Measurements from ENCODE around the gene TCF4. TPM values are rescaled to one million over a fixed set of nuclear protein-coding genes. Genes with fewer than 3 reads are reported as not detected.

TCF4 gene
- total RNA-seq, 1 experiment from 2014 or later, result 104 TPM

- Mint-ChIP-seq H3K27ac (no peak overlapping the region), H3K36me3 (no peaks in the 10 kb centered on the region), H3K9me3 (no peaks in the 10 kb centered on the region), H3K27me3 (ENCODE audit: low read depth) (no peaks in the 10 kb centered on the region), H3K4me3 (no peak overlapping the region), H3K4me1 (peaks cover 86% of the 10 kb centered on the region)
- no peak for TF ChIP-seq NFYB (CRISPR knock-in tag; conservative IDR thresholded peaks at IDR 0.05; ENCODE audit: low read depth)
- TF ChIP-seq ZNF281 (CRISPR knock-in tag; IDR thresholded peaks at IDR 0.05), result no peak
- TF ChIP-seq ZBTB21 (CRISPR knock-in tag; IDR thresholded peaks at IDR 0.05; ENCODE audit: borderline replicate concordance), result no peak
- no peak for TF ChIP-seq ZNF671 (CRISPR knock-in tag; IDR thresholded peaks at IDR 0.05)
- no peak for TF ChIP-seq OVOL2 (CRISPR knock-in tag; IDR thresholded peaks at IDR 0.05; ENCODE audit: borderline replicate concordance)
- no peak for TF ChIP-seq PRRX2 (CRISPR knock-in tag; IDR thresholded peaks at IDR 0.05)
- TF ChIP-seq ARID4B (CRISPR knock-in tag; IDR thresholded peaks at IDR 0.05; ENCODE audit: borderline replicate concordance), result no peak
- TF ChIP-seq FOXP4 (CRISPR knock-in tag; IDR thresholded peaks at IDR 0.05), result no peak
- CTCF ChIA-PET, result no interaction called here
- DNase-seq (ENCODE audit: low spot score) (no peak), ATAC-seq (no peak)
- POLR2A ChIA-PET, result no interaction called here
Observed at GRCh38 chr18:55504808-55505207, 83.2 kb downstream of the TCF4 start.

DNA sequence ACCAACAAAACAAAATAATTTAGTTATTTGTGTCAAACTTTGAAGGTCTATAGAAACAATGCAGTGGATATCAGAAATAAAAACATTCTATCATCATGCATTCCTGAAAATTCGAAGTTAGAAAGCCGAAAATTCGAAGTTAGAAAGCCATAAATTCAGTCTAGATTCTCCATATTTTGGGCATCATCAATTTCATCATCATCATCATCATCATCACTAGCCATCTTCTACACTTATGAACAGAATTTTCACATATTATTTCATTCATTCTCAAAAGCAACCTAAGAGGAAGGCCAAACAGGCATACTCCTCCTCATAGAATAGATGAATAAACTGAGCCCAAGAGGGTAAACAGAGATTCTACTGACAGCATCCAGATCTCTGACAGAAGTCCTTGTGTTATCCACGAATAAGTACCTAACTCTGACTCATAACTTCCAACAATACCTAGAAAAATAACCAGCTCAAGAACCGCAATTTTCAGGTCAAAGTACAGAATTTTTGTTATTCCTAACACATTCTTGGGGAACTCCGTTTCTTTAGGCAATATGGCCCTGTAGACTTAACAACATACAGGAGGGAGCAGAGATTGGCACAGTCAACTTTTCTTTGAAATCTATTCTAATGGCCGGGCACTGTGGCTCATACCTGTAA lies 84.7 kb downstream of the TCF4 start:
- Mint-ChIP-seq H3K36me3 (no peaks in the 10 kb centered on the region), H3K27ac (peak overlapping the region; percentile 55), H3K27me3 (ENCODE audit: low read depth) (no peaks in the 10 kb centered on the region), H3K4me1 (peaks cover 85% of the 10 kb centered on the region), H3K4me3 (no peak overlapping the region), H3K9me3 (no peaks in the 10 kb centered on the region)
- ATAC-seq (no peak), DNase-seq (ENCODE audit: low spot score) (no peak)
- TF ChIP-seq ZNF219 (CRISPR knock-in tag; IDR thresholded peaks at IDR 0.05; ENCODE audit: borderline replicate concordance) (no peak), ETV6 (CRISPR knock-in tag; IDR thresholded peaks at IDR 0.05) (no peak), SMAD3 (CRISPR knock-in tag; IDR thresholded peaks at IDR 0.05; ENCODE audit: borderline replicate concordance) (no peak), GABPB1 (CRISPR knock-in tag; IDR thresholded peaks at IDR 0.05) (no peak), ZNF416 (CRISPR knock-in tag; IDR thresholded peaks at IDR 0.05) (no peak), TEAD1 (CRISPR knock-in tag; IDR thresholded peaks at IDR 0.05) (no peak), NFE2L1 (CRISPR knock-in tag; IDR thresholded peaks at IDR 0.05) (no peak), IRF1 (CRISPR knock-in tag; IDR thresholded peaks at IDR 0.05) (no peak), ATF1 (CRISPR knock-in tag; IDR thresholded peaks at IDR 0.05) (no peak)
- TF ChIP-seq, protein P1, sequence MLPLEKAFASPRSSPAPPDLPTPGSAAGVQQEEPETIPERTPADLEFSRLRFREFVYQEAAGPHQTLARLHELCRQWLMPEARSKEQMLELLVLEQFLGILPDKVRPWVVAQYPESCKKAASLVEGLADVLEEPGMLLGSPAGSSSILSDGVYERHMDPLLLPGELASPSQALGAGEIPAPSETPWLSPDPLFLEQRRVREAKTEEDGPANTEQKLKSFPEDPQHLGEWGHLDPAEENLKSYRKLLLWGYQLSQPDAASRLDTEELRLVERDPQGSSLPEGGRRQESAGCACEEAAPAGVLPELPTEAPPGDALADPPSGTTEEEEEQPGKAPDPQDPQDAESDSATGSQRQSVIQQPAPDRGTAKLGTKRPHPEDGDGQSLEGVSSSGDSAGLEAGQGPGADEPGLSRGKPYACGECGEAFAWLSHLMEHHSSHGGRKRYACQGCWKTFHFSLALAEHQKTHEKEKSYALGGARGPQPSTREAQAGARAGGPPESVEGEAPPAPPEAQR (CRISPR knock-in tag; IDR thresholded peaks at IDR 0.05), result no peak
- POLR2A ChIA-PET, result interaction anchor here (1.3 kb wide), 1 partner anchor 10 kb away, joined by 3 read pairs; no protein-coding TSS in a partner anchor
- CTCF ChIA-PET, result no interaction called here

Measured in WTC11 (cell line).